PFSK-1 (cell line): ENCODE results near the gene IL26.

Experiments
- SIN3A ChIP-seq: IDR thresholded peaks from 2 replicates; pipeline ENCODE4 v1.6.1; 2012; ENCODE audit warnings: mild to moderate bottlenecking, low read length, moderate library complexity, borderline replicate concordance; ENCODE audit not compliant: insufficient read depth
- TAF1 ChIP-seq: IDR thresholded peaks from 2 replicates; pipeline ENCODE4 v1.6.1; 2012; ENCODE audit warnings: low read length, control low read depth, borderline replicate concordance; ENCODE audit not compliant: insufficient read depth
- TF ChIP-seq, protein P1 (sequence below), 2 experiments: IDR thresholded peaks; 2 replicates each; pipeline versions ENCODE4 v1.6.1 to v1.8.0; 2011 to 2012; ENCODE audit warnings: low read depth in 2 of 2, low read length in 2 of 2, control low read depth in 1 of 2, inconsistent platforms in 1 of 2, mild to moderate bottlenecking in 1 of 2, moderate library complexity in 1 of 2; ENCODE audit not compliant: insufficient read depth in 1 of 2

DNA sequence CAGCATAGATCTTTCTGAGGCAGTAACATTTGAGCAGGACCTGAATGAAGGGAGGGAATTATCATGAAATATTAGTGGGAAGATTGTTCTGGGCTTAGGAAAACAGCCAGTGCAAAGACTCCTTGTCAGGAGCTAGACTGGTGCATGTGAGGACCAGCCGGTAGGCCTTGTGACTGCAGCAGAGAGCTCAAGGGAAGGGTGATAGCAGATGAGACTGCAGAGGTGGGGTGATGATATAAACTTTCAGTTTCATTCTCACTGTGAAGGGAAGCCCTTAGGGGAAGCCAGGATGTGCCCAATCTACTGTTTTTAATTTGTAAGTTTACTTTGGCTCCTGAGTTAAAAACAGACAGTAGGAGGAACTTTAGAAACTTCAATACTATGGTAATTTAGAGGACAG lies 15.4 kb upstream of the IL26 start:
- no peak for TF ChIP-seq TAF1
- TF ChIP-seq SIN3A = no peak
- TF ChIP-seq, protein P1, sequence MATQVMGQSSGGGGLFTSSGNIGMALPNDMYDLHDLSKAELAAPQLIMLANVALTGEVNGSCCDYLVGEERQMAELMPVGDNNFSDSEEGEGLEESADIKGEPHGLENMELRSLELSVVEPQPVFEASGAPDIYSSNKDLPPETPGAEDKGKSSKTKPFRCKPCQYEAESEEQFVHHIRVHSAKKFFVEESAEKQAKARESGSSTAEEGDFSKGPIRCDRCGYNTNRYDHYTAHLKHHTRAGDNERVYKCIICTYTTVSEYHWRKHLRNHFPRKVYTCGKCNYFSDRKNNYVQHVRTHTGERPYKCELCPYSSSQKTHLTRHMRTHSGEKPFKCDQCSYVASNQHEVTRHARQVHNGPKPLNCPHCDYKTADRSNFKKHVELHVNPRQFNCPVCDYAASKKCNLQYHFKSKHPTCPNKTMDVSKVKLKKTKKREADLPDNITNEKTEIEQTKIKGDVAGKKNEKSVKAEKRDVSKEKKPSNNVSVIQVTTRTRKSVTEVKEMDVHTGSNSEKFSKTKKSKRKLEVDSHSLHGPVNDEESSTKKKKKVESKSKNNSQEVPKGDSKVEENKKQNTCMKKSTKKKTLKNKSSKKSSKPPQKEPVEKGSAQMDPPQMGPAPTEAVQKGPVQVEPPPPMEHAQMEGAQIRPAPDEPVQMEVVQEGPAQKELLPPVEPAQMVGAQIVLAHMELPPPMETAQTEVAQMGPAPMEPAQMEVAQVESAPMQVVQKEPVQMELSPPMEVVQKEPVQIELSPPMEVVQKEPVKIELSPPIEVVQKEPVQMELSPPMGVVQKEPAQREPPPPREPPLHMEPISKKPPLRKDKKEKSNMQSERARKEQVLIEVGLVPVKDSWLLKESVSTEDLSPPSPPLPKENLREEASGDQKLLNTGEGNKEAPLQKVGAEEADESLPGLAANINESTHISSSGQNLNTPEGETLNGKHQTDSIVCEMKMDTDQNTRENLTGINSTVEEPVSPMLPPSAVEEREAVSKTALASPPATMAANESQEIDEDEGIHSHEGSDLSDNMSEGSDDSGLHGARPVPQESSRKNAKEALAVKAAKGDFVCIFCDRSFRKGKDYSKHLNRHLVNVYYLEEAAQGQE (IDR thresholded peaks at IDR 0.05; ENCODE audit: insufficient read depth in 1 of 2, low read depth in 2 of 2, low read length in 2 of 2) = no peak
